DMS 273 (cell line): ENCODE results near the gene GNAZ.

Source experiments
- DNase-seq: peaks from one replicate; lab custom pipeline; 2025; ENCODE audit not compliant: unreplicated experiment; lab: John Stamatoyannopoulos, UW

The GNAZ gene

GRCh38 chr22:23091760-23092159 lies 21.4 kb downstream of the GNAZ start:
- DNase-seq, result no peak

- DNase-seq, result no peak
These were observed 22.1 kb downstream of the GNAZ start for GRCh38 chr22:23092217-23092955.

DNA sequence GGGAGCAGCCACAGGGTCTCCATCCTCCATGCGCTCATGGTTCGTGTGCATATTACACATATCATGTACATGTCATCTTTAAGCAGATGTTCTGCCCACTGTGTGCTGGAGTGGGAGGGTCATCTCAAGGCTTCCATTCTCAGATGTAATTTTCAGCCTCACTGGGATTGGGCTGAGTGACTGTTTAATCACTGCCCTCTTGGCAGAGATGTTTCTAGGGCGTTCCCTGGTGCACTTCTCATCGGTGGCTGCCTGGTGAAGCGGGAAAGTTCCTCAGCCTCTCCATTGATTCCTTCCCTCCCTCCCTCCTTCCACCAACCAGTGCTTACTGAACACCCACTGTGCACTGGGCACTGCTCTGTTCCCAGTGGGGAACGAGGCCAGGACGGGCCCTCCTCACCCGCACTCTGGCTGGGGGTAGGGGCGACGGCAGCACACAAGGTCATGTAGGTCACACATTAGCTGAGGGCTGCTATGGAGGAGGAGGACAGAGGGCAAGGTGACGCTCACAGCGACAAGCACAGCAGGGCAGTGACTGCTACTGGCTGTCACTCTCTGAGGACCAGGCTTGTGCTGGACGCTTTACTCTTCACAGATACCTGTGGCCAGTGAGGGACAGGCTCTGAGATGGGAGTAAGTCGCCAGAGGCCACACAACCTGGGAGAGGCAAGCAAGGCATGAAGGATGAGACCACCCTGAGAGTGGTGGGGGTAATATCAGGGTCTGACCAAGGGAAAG lies 22.9 kb downstream of the GNAZ start:
- no peak for DNase-seq

- DNase-seq, result no peak
These were observed 23.9 kb downstream of the GNAZ start for GRCh38 chr22:23094260-23094659.

- no peak for DNase-seq
These were observed 24.7 kb downstream of the GNAZ start for GRCh38 chr22:23094695-23095681.

- no peak for DNase-seq
These were observed 25.5 kb downstream of the GNAZ start for GRCh38 chr22:23095733-23096342.

DNA sequence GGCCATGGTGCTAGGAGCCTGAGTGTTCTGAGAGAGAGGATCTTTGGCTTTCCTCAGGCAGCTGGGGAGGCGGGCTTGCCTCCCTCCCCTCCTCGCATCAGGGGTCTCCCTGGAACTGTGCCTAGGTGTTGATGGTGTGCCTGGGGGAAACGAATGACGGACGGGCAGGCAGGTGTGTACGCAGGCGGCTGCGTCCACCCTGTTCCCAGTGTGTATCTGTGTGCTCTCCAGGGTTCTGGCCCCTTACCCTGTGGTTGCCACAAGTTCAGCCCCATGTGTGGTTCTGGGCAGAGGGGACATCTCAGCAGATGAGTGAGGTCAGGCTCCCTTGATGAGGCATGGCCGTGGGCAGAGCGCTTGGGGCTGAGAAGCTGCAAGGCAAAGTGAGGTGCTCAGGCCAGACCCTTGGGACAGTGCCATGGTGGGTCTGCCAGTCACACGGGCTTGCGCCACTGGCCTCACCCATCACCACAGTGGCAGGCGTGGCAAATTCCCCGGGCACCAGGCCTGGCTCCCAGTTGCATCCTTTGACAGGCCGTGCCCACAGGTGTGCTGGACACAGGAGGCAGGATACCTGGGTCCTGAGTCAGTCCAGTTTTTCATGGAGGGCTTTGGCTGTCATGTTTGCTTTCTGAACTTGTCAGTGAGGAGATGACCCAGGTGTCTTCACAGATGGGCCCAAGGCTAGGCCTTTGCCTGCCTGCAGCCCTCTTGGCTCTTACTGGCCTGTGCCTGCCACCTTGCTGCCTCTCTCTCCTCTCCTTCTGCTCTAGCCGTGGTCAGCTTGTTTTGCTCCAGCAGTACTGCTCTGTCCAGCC lies 27.3 kb downstream of the GNAZ start:
- no peak for DNase-seq

GRCh38 chr22:23098230-23098705 lies 27.9 kb downstream of the GNAZ start:
- no peak for DNase-seq

DNA sequence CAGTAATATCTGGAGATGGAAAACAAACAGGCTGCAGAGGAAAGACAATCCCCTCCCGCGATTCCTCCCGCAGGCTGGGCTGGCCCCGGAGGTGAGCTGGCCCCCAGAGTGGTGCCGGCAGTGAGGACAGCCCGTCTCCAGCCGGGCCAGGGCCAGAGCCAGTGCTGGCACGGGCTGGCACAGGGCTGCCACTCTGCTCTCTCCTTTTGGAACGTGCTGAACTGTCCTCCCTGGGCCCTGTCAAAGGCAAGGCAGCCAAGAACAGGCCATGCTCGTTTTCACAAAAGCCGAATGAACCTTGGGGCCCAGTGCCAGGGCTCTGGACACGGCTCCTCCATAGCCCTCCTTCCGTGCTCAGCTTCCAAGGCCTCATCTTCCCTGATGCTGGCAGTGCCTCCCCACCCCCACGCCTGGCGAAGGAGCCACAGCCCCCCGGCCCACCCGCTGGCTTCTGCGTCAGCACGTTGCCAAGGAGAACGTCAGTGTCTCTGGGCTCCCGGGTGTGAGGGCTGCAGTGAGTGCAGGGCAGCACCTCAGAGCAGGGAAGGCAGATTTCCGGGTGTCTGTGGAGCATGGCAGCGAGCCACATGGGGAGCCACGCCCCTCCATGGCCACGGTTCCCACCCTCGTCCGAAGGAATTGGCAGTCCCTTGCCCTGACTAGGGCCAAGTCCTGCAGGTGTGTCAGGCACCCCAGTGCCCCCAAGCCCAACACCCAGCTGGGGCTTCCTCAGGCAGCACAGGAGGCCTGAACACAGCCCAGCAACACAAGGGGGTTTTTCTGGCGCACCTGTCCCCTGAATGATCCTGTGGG lies 28.6 kb downstream of the GNAZ start:
- DNase-seq, result no peak

DNA sequence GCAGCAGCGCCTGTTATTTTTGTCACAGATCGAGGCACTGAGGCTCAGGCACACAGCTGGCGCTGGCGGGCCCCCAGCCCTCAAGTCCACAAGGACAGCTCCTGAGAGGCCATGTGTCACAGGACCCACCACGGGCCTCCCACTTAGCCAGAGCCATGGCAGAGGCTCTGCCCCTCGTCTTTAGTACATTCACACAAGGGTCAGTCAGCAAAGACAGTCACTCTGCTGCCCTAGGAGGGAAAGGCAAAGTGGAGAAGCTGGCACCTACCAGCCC lies 29.1 kb downstream of the GNAZ start:
- DNase-seq, result no peak

DNA sequence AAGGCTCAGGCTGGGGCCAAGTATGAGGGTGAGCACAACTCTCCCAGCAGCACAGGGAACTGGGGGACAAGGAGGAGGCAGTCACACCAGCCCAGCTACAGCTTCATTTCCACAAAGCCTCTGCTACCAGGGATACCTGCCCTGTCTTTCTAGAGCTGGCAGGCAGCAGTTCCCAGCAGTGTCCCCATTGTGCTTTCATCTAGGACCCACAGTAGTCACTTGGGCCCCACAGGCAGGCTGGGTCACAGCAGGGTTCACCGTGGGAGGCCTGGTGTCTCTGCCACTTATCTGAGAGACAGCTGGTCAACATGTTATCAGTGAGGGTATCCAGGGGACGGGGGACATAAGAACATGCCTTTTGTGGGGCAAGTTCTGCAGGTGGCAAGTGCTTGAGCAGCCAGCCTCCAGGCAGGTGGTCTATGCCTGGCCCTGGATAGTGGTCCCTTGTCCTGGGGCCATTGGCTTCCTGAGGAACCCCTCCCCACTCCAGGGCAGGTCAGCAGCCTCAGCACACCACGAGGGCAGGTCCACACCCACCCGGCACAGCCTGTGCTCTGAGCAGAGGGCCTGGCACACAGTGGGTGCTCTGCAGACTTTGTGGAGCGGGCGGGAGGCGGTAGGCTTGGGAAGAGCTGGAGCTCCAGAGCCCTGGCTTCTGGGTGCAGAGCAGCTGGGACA lies 29.9 kb downstream of the GNAZ start:
- DNase-seq, result no peak

DNA sequence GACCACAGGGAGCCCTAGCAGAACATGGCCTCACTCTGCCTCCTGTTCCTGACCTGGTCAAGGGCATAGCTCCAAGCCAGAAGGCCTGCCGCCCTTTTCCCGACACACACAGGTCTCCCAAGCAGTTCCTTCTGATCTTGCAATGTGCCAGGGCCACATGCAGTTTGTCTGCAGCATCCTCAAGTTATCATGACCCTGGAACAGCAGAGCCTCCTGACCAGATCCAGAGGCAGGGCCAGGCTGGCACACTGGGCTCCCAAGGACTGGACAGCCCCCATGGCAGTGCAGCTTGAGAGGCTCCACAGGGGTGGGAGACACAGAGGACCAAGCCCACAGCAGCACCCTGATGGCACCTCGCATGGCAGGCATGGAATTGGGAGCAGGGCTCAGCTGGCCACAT lies 31.2 kb downstream of the GNAZ start:
- DNase-seq, result no peak

DNA sequence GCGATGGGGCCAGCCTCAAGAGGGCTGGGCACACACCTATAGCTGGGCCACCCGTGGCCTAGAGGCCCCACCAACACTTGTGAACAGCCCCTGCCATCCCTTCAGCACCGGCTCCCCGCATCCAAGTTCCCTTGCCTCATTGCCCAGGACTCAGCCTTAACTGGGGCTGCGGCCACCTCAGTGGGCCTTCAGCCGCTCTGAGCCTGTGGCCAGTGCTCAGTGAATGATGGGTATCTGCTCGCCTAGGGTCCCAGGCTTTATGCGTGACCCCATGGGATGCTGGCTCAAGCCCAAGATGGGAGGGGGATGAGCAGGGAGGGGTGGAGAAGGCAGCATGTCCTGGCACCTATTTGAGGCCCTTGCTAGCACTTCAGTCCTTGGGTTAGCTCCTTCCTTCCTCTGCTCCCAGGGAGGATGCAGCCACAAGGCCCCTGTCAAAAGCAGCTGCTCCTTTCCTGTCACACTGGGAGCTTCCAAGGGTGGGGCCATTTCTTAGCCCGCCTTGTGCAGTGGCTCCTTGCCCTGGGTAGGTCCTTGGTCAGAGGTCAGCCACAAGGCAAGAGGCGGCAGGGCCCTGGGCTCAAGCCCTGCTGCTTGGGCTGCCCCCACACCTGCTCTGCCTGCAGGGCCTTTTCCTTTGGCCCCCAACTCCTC lies 31.8 kb downstream of the GNAZ start:
- DNase-seq, result no peak

- DNase-seq, result no peak
These were observed 32.5 kb downstream of the GNAZ start for GRCh38 chr22:23102776-23103175.

DNA sequence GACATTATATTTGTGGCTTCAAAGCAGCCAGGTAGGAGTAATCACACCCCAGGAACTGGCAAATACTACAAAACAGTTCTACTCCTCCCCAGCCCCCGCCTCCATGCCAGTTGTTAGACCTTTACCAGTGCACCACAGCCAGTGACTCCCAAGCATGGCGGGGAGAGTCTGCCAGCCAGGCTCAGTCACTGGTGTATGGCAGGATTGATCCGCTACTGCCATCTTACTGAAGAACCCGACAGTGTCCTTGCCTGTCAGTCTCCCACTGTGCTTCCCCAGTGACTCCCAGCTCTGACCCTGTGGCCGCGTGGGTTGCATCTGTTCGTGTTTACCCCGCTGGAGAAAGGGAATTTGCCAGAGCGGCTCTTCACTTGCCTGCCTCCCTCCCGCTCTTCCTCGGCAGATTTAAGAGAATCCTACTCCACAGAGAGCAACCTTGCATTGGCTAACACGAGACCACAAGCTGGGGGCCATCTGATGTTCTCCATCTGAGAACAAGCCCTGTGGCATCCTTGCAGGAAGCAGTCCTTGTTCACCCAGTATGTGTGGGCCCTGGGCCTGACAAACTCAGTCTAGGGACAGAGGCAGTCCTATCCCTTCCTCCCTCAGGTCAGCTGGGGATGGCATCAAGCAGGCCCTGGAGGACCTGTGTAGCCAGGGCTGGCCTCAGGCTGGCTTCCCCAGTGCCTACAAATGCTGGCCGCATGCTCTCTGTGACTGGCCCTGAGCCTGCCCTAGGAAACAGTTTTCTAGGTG lies 33.1 kb downstream of the GNAZ start:
- peak; percentile 16 for DNase-seq

- DNase-seq, result no peak
These were observed 34.1 kb downstream of the GNAZ start for GRCh38 chr22:23104187-23104971.

DNA sequence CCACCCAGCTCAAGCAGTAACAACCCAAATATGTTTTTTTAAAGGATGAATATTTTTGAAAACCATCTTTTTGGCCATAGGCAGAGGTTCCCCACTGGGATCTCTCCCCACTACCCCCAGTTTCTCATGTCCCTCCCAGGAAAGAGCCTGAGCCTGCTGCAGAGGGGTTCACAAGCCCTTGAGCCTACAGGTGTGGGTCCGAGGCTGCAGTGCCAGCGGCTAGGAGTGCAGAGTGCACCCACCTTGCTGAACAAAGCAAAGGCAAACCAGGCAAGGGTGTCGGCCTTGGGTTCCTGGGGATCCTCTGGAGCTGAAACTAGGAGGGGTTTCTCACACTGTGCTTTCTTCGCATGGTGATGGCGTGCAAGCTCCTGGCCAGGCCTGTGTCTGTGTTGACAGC lies 35.0 kb downstream of the GNAZ start:
- DNase-seq, result no peak
